K562 (cell line): ENCODE results near the gene CXXC4. TPM values are rescaled to one million over a fixed set of nuclear protein-coding genes. Genes with fewer than 3 reads are reported as not detected.

Source experiments
- ATAC-seq: fragments of 200-7000 bp; cut with Tn5 transposase; 3 replicates; pipeline ENCODE4 v1.9.1; 2020; ENCODE audit warnings: moderate library complexity
- BruUV-seq: library from RNA; stranded (reverse); fragments of 400-500 nt; replicated peaks from 2 replicates; lab custom pipeline; 2021; lab: Mats Ljungman, UMichigan
- CTCF ChIA-PET: fragments of 300-600 bp; formaldehyde crosslinking; extraction: SDS; loops from one replicate; lab custom pipeline; 2021; ENCODE audit warnings: low intra/inter-chr PET ratio; lab: Yijun Ruan, JAX
- POLR2A ChIA-PET: fragments of 300-600, 350-650 bp; sonication (Branson Sonifier 250); formaldehyde crosslinking; extraction: SDS; loops from one replicate; lab custom pipeline; 2021; ENCODE audit warnings: antibody characterized with exemption, inconsistent platforms; lab: Yijun Ruan, JAX
- DNase-seq, 4 experiments: peaks; one replicate each; pipeline versions ENCODE4 v3.0.0 to v3.0.0-alpha.2; 2011 to 2018; ENCODE audit warnings: low spot score in 3 of 4, mixed read lengths in 3 of 4; ENCODE audit errors: extremely low read depth in 1 of 4
- FAIRE-seq: peaks from 2 replicates; lab custom pipeline; 2011; peaks lifted over from hg19 to GRCh38; lab: Jason Lieb, UNC
- H2AFZ ChIP-seq: 2 replicates; pipeline ENCODE4 v1.6.0; 2011; ENCODE audit warnings: low read depth, low read length, control low read depth, inconsistent platforms
- H3K27ac ChIP-seq: fragments of 200-600 bp; 3 replicates; pipeline ENCODE4 v1.8.0; 2011; ENCODE audit warnings: low read depth, mild to moderate bottlenecking, control low read depth, inconsistent platforms, low read length, moderate library complexity, mixed read lengths; ENCODE audit errors: extremely low read depth
- H3K27me3 ChIP-seq, 2 experiments: fragments of 300-600 bp in 1 of 2; 2 replicates in 1 of 2; 3 replicates in 1 of 2; pipeline versions ENCODE4 v1.6.0 to v1.8.0; 2011; ENCODE audit warnings: inconsistent platforms in 2 of 2, low read length in 2 of 2, mild to moderate bottlenecking in 1 of 2, mixed read lengths in 1 of 2, moderate library complexity in 1 of 2; ENCODE audit not compliant: control insufficient read depth in 2 of 2, insufficient read depth in 2 of 2
- H3K36me3 ChIP-seq: fragments of 300-600 bp; 3 replicates; pipeline ENCODE4 v1.8.0; 2011; ENCODE audit warnings: mild to moderate bottlenecking, low read length, inconsistent platforms; ENCODE audit not compliant: control insufficient read depth, insufficient read depth
- H3K4me1 ChIP-seq, 2 experiments: fragments of 200-600 bp in 1 of 2; replicated peaks in 1 of 2; 2 replicates in 1 of 2; 3 replicates in 1 of 2; pipeline versions ENCODE4 v1.5.1 to v1.8.0; 2011; ENCODE audit warnings: inconsistent platforms in 2 of 2, low read length in 2 of 2, mild to moderate bottlenecking in 1 of 2, mixed read lengths in 1 of 2, moderate library complexity in 1 of 2; ENCODE audit not compliant: control insufficient read depth in 2 of 2, insufficient read depth in 2 of 2
- H3K4me2 ChIP-seq: 2 replicates; pipeline ENCODE4 v1.6.1; 2011; ENCODE audit warnings: low read length, control low read depth, inconsistent platforms, mixed read lengths; ENCODE audit not compliant: insufficient read depth
- H3K4me3 ChIP-seq: fragments of 200-600 bp; sonication (generic), shearing (Covaris generic); 2 replicates; pipeline ENCODE4 v1.5.1; 2016; ENCODE audit warnings: control low read depth, inconsistent platforms
- H3K79me2 ChIP-seq: fragments of 200-600 bp; 3 replicates; pipeline ENCODE4 v1.8.0; 2011; ENCODE audit warnings: low read length, inconsistent platforms; ENCODE audit not compliant: control insufficient read depth, insufficient read depth
- H3K9ac ChIP-seq, 2 experiments: 2 replicates each; pipeline versions ENCODE4 v1.6.0 to v1.6.1; 2011; ENCODE audit warnings: low read depth in 2 of 2, low read length in 2 of 2, control low read depth in 1 of 2, inconsistent platforms in 1 of 2, mild to moderate bottlenecking in 1 of 2, mixed read lengths in 1 of 2; ENCODE audit not compliant: insufficient read depth in 1 of 2
- H3K9me1 ChIP-seq: one replicate; pipeline ENCODE4 v1.6.0; 2011; ENCODE audit warnings: inconsistent platforms, mild to moderate bottlenecking, low read length, moderate library complexity; ENCODE audit not compliant: control insufficient read depth, insufficient read depth
- H3K9me3 ChIP-seq: replicated peaks from 2 replicates; pipeline ENCODE4 v1.5.1; 2011; ENCODE audit warnings: low read depth, low read length, inconsistent platforms; ENCODE audit not compliant: control insufficient read depth, insufficient read depth
- H4K20me1 ChIP-seq: replicated peaks from 2 replicates; pipeline ENCODE4 v1.6.1; 2011; ENCODE audit warnings: low read length, inconsistent platforms, mixed read lengths; ENCODE audit not compliant: control insufficient read depth, insufficient read depth
- CBX1 ChIP-seq: sonication (generic); IDR thresholded peaks from 2 replicates; pipeline ENCODE4 v1.6.1; 2016; ENCODE audit warnings: antibody characterized with exemption, low read depth, mild to moderate bottlenecking
- CREB1 ChIP-seq, 2 experiments: sonication (generic) in 1 of 2; formaldehyde crosslinking in 1 of 2; IDR thresholded peaks; 2 replicates each; pipeline versions ENCODE4 v1.6.1 to v1.8.0; 2012 to 2022; ENCODE audit warnings: inconsistent platforms in 1 of 2, mild to moderate bottlenecking in 1 of 2, missing genetic modification reagents in 1 of 2, moderate library complexity in 1 of 2
- FOXJ3 ChIP-seq: sonication (generic); formaldehyde crosslinking; IDR thresholded peaks from 2 replicates; pipeline ENCODE4 v1.4.0; 2020; ENCODE audit warnings: mild to moderate bottlenecking, missing genetic modification reagents
- GATAD2A ChIP-seq: fragments of 450-650 bp; IDR thresholded peaks from 2 replicates; pipeline ENCODE4 v1.6.1; 2017
- HINFP ChIP-seq: fragments of 450-650 bp; conservative IDR thresholded peaks from 2 replicates; pipeline ENCODE4 v1.6.1; 2016; ENCODE audit warnings: missing genetic modification characterization, low read depth, mild to moderate bottlenecking, control low read depth, missing compliant biosample characterization
- JUN ChIP-seq, 2 experiments: sonication (generic) in 1 of 2; formaldehyde crosslinking in 1 of 2; IDR thresholded peaks; 2 replicates each; pipeline versions ENCODE4 v1.6.1 to v1.8.0; 2012 to 2022; ENCODE audit warnings: borderline replicate concordance in 2 of 2, mild to moderate bottlenecking in 2 of 2, improper control_type of control experiment in 1 of 2, low read depth in 1 of 2, low read length in 1 of 2, missing genetic modification reagents in 1 of 2
- MCM2 ChIP-seq: fragments of 450-650 bp; IDR thresholded peaks from 2 replicates; pipeline ENCODE4 v1.6.1; 2017; ENCODE audit warnings: low read depth, mild to moderate bottlenecking
- TCF7L2 ChIP-seq: fragments of 150-350 bp; IDR thresholded peaks from 2 replicates; pipeline ENCODE4 v1.6.1; 2016; ENCODE audit warnings: low read depth, mild to moderate bottlenecking, low read length, moderate library complexity
- ZFPM2 ChIP-seq: fragments of 250-450 bp; sonication (Bioruptor Pico); IDR thresholded peaks from 2 replicates; pipeline ENCODE4 v1.5.1; 2022; ENCODE audit warnings: mild to moderate bottlenecking
- ZNF146 ChIP-seq: IDR thresholded peaks from one replicate; pipeline ENCODE4 v1.6.1; 2018; ENCODE audit warnings: missing compliant biosample characterization; ENCODE audit not compliant: unreplicated experiment
- ZNF316 ChIP-seq: fragments of 450-650 bp; IDR thresholded peaks from 2 replicates; pipeline ENCODE4 v1.6.1; 2016
- ZNF609 ChIP-seq: sonication (generic); formaldehyde crosslinking; IDR thresholded peaks from 2 replicates; pipeline ENCODE4 v1.8.1; 2023; ENCODE audit warnings: missing genetic modification reagents, mild to moderate bottlenecking, borderline replicate concordance
- WGBS: fragments of 100-300 bp; shearing (Covaris generic); methylation state at CpG from one replicate; pipeline ENCODE4 v1.1.6; 2016; ENCODE audit warnings: low coverage, mixed read lengths; ENCODE audit not compliant: insufficient coverage; ENCODE audit errors: missing lambda C conversion rate; 5-methylcytosine and 5-hydroxymethylcytosine counted together
- in situ Hi-C: fragments of 300-500 bp; cut with MboI; formaldehyde crosslinking; loops from 4 replicates; pipeline ENCODE4 v1.15.0; 2018; ENCODE audit warnings: inconsistent platforms, mixed read lengths
- intact Hi-C: fragments of 100-400 bp; cut with micrococcal nuclease; formaldehyde crosslinking; loops from 2 replicates; pipeline ENCODE4 v1.14.2; 2022
- polyA plus RNA-seq, 8 experiments: library from polyadenylated mRNA; depleted of rRNA in 4 of 8; stranded (reverse) in 5 of 8; unstranded in 3 of 8; fragments of >200 nt; fragmentation: Nextera tagmentation in 2 of 8; fragmentation: Illumina TruSeq in 1 of 8; extraction: Ambion mirVana in 2 of 8; extraction: Trizol in 1 of 8; gene quantifications; 2 replicates each; pipeline versions ENCODE4 v1.2.1 to v1.2.3, GENCODE V29; 2011 to 2014; ENCODE audit warnings: inconsistent platforms in 1 of 8, missing spikeins in 1 of 8
- total RNA-seq, 7 experiments: library from RNA; depleted of rRNA in 6 of 7; stranded (reverse); fragments of >200 nt in 6 of 7; fragmentation: Illumina TruSeq in 2 of 7; extraction: Trizol in 2 of 7; gene quantifications; 2 replicates each; pipeline versions ENCODE4 v1.2.1 to v1.2.3, GENCODE V29; 2011 to 2021; ENCODE audit warnings: low replicate concordance in 1 of 7

CXXC4 gene
- total and polyA plus RNA-seq, 9 of the 15 experiments (the other 6 are each of a cell fraction or from before 2014, with no cell fraction given): not detected

- DNase-seq (no peak), FAIRE-seq (no peak), ATAC-seq (no peak)
- intact Hi-C loops (loop anchor here (10.0 kb wide), 1 partner anchor 982 kb away; the partner anchor contains the start of gene PPA2), in situ Hi-C loops (no loop called here)
- no peak overlapping the region for H3K27ac ChIP-seq
- no peaks in the 10 kb centered on the region for H3K9me3 ChIP-seq
- H3K9me1 ChIP-seq: no peaks in the 10 kb centered on the region
- WGBS: 20% methylated on average over 3 of the region's 3 CpGs
- no peak for TF ChIP-seq HINFP
- no peak for TF ChIP-seq FOXJ3
- TF ChIP-seq ZNF146: no peak
- no peak for TF ChIP-seq MCM2
- TF ChIP-seq ZNF609: no peak
- no peak for TF ChIP-seq JUN (IDR thresholded peaks at IDR 0.05; ENCODE audit: borderline replicate concordance, low read depth, low read length)
- no peak for TF ChIP-seq JUN (CRISPR knock-in tag; IDR thresholded peaks at IDR 0.05; ENCODE audit: borderline replicate concordance)
- TF ChIP-seq ZNF316: no peak
- TF ChIP-seq ZFPM2 (CRISPR knock-in tag): no peak
- no peak for TF ChIP-seq TCF7L2
- TF ChIP-seq CREB1 (IDR thresholded peaks at IDR 0.05): no peak
- TF ChIP-seq CREB1 (CRISPR knock-in tag; IDR thresholded peaks at IDR 0.05): no peak
- no peak for TF ChIP-seq GATAD2A
- TF ChIP-seq CBX1: no peak
- no peaks in the 10 kb centered on the region for H3K27me3 ChIP-seq
- H3K9ac ChIP-seq: no peak overlapping the region
- H3K36me3 ChIP-seq: no peaks in the 10 kb centered on the region
- H3K4me2 ChIP-seq: no peak overlapping the region
- H3K4me1 ChIP-seq: peaks cover 0 to 15% of the 10 kb centered on the region in 2 experiments; a peak in 3 of 5 replicates
- H3K79me2 ChIP-seq: no peaks in the 10 kb centered on the region
- CTCF ChIA-PET: no interaction called here
- H3K4me3 ChIP-seq: no peak overlapping the region
- no peaks in the 10 kb centered on the region; the same call in 1 of the 2 replicates for H4K20me1 ChIP-seq
- no peak overlapping the region for H2AFZ ChIP-seq
- POLR2A ChIA-PET: no interaction called here
- BruUV-seq: no TSS peak
Measured at GRCh38 chr4:104493081-104493831, 1.4 kb downstream of the CXXC4 start.
